Mucosa of gallbladder (tissue), 1 donor: ENCODE data around the gene ANKRD36C. TPM values are rescaled to one million over a fixed set of nuclear protein-coding genes. Genes with fewer than 3 reads are reported as not detected.
"Not testable (repeated sequence)": the region's sequence is repeated elsewhere in the genome, so short reads cannot be mapped to it uniquely, and the experiment has no call there.

Experiments
- DNase-seq: peaks from one replicate; pipeline ENCODE4 v3.0.0-alpha.2; 2020; ENCODE audit warnings: low spot score
- total RNA-seq: library from RNA; stranded (reverse); gene quantifications from one replicate; pipeline ENCODE4 v1.2.1, GENCODE V29; 2021
- donor health status: DM: no; HTN: no; CAD: no.

The ANKRD36C gene
- total RNA-seq, 1 donor from 2014 or later, result 18.5 TPM

- not testable (repeated sequence) for DNase-seq
Observed at GRCh38 chr2:96006248-96006647, 14.6 kb upstream of the ANKRD36C start.

GRCh38 chr2:95992520-95993272, 1.1 kb upstream of the ANKRD36C start:
- DNase-seq, result peak; percentile 82

- DNase-seq, result not testable (repeated sequence)
Observed at GRCh38 chr2:95992102-95992501, 478 bp upstream of the ANKRD36C start.

- not testable (repeated sequence) for DNase-seq
Observed at GRCh38 chr2:95990884-95991283, 740 bp downstream of the ANKRD36C start.

- not testable (repeated sequence) for DNase-seq
Observed at GRCh38 chr2:95951662-95952061, 40.0 kb downstream of the ANKRD36C start.

- DNase-seq, result not testable (repeated sequence)
Observed at GRCh38 chr2:95948039-95948438, 43.6 kb downstream of the ANKRD36C start.

- DNase-seq, result not testable (repeated sequence)
Observed at GRCh38 chr2:95939947-95940346, 51.7 kb downstream of the ANKRD36C start.

- not testable (repeated sequence) for DNase-seq
Observed at GRCh38 chr2:95930740-95931139, 60.9 kb downstream of the ANKRD36C start.

GRCh38 chr2:95917007-95917406, 74.6 kb downstream of the ANKRD36C start:
- DNase-seq, result not testable (repeated sequence)

- not testable (repeated sequence) for DNase-seq
Observed at GRCh38 chr2:95915131-95915530, 76.5 kb downstream of the ANKRD36C start.

GRCh38 chr2:95911431-95911830, 80.2 kb downstream of the ANKRD36C start:
- peak; percentile 16 for DNase-seq

GRCh38 chr2:95894443-95894842, 97.2 kb downstream of the ANKRD36C start:
- DNase-seq, result not testable (repeated sequence)

GRCh38 chr2:95867929-95868328, 123.7 kb downstream of the ANKRD36C start:
- not testable (repeated sequence) for DNase-seq

GRCh38 chr2:95867047-95867677, 124.5 kb downstream of the ANKRD36C start:
- not testable (repeated sequence) for DNase-seq

- not testable (repeated sequence) for DNase-seq
Observed at GRCh38 chr2:95862121-95862520, 129.5 kb downstream of the ANKRD36C start.

GRCh38 chr2:95836151-95836550, 155.5 kb downstream of the ANKRD36C start:
- DNase-seq, result no peak

GRCh38 chr2:95834077-95835013, 157.3 kb downstream of the ANKRD36C start:
- not testable (repeated sequence) for DNase-seq

- not testable (repeated sequence) for DNase-seq
Observed at GRCh38 chr2:95824218-95824617, 167.4 kb downstream of the ANKRD36C start.

GRCh38 chr2:95817521-95817920, 174.1 kb downstream of the ANKRD36C start:
- not testable (repeated sequence) for DNase-seq

GRCh38 chr2:95813311-95813710, 178.3 kb downstream of the ANKRD36C start:
- DNase-seq, result not testable (repeated sequence)

- DNase-seq, result no peak
Observed at GRCh38 chr2:95799892-95800291, 191.7 kb downstream of the ANKRD36C start.
